ENCODE results near the gene FGF12. TPM values are rescaled to one million over a fixed set of nuclear protein-coding genes. Genes with fewer than 3 reads are reported as not detected.

FGF12 gene
- total and polyA plus RNA-seq, 7 donors = 0.25 to 0.87 (median 0.71) TPM

GRCh38 chr3:192675958-192676649, 51.2 kb downstream of the FGF12 start:
- ATAC-seq = no peak
- Histone ChIP-seq H3K4me1 (no peaks in the 10 kb centered on the region), H3K27ac (no peak overlapping the region), H3K36me3 (ENCODE audit: insufficient read depth in 1 of 2, low read depth in 1 of 2) (no peaks in the 10 kb centered on the region), H3K27me3 (ENCODE audit: insufficient read depth in 3 of 3, low read length in 2 of 3) (no peaks in the 10 kb centered on the region), H3K4me3 (no peak overlapping the region), H3K9me3 (no peaks in the 10 kb centered on the region)
- no peak for TF ChIP-seq CTCF (IDR thresholded peaks at IDR 0.05)
- 70 to 77% (median 74%) methylated on average over 4 of the region's 4 CpGs for WGBS, 3 donors
- no peak for DNase-seq
- intact Hi-C loops (cut with DNase I) = no loop called here

- no peaks in the 10 kb centered on the region for H3K9me3 ChIP-seq
- H3K4me3 ChIP-seq = no peak overlapping the region
- H3K4me1 ChIP-seq = no peaks in the 10 kb centered on the region
- no peaks in the 10 kb centered on the region for H3K27me3 ChIP-seq (ENCODE audit: insufficient read depth in 3 of 3, low read length in 2 of 3)
- intact Hi-C loops (cut with DNase I) = no loop called here
- H3K36me3 ChIP-seq (ENCODE audit: insufficient read depth in 1 of 2, low read depth in 1 of 2) = no peaks in the 10 kb centered on the region
- WGBS, 3 donors = 73 to 78% (median 74%) methylated on average over 6 of the region's 6 CpGs
- H3K27ac ChIP-seq = no peak overlapping the region
- no peak for ATAC-seq
- no peak for TF ChIP-seq CTCF (IDR thresholded peaks at IDR 0.05)
- DNase-seq = no peak
Measured at GRCh38 chr3:192655628-192656027, 71.7 kb downstream of the FGF12 start.

GRCh38 chr3:192655040-192655439, 72.3 kb downstream of the FGF12 start:
- H3K27ac ChIP-seq = no peak overlapping the region
- intact Hi-C loops (cut with DNase I) = no loop called here
- DNase-seq = no peak
- H3K4me3 ChIP-seq = no peak overlapping the region
- H3K4me1 ChIP-seq = no peaks in the 10 kb centered on the region
- 81 to 92% (median 87%) methylated on average over 1 of the region's 1 CpG for WGBS, 3 donors
- no peaks in the 10 kb centered on the region for H3K36me3 ChIP-seq (ENCODE audit: insufficient read depth in 1 of 2, low read depth in 1 of 2)
- no peaks in the 10 kb centered on the region for H3K27me3 ChIP-seq (ENCODE audit: insufficient read depth in 3 of 3, low read length in 2 of 3)
- no peak for TF ChIP-seq CTCF (IDR thresholded peaks at IDR 0.05)
- no peak for ATAC-seq
- no peaks in the 10 kb centered on the region for H3K9me3 ChIP-seq

- intact Hi-C loops (cut with DNase I) = no loop called here
- Histone ChIP-seq H3K27me3 (ENCODE audit: insufficient read depth in 3 of 3, low read length in 2 of 3) (no peaks in the 10 kb centered on the region), H3K27ac (no peak overlapping the region), H3K4me3 (no peak overlapping the region), H3K36me3 (ENCODE audit: insufficient read depth in 1 of 2, low read depth in 1 of 2) (no peaks in the 10 kb centered on the region), H3K9me3 (no peaks in the 10 kb centered on the region), H3K4me1 (no peaks in the 10 kb centered on the region)
- 52 to 92% (median 70%) methylated on average over 1 of the region's 1 CpG for WGBS, 3 donors
- DNase-seq (no peak), ATAC-seq (no peak)
- no peak for TF ChIP-seq CTCF (IDR thresholded peaks at IDR 0.05)
Measured at GRCh38 chr3:192653862-192654261, 73.5 kb downstream of the FGF12 start.

GRCh38 chr3:192652727-192653126, 74.6 kb downstream of the FGF12 start:
- 63 to 71% (median 67%) methylated on average over 3 of the region's 3 CpGs for WGBS, 3 donors
- no peak for TF ChIP-seq CTCF (IDR thresholded peaks at IDR 0.05)
- no peaks in the 10 kb centered on the region for H3K9me3 ChIP-seq
- H3K4me1 ChIP-seq = no peaks in the 10 kb centered on the region
- H3K36me3 ChIP-seq (ENCODE audit: insufficient read depth in 1 of 2, low read depth in 1 of 2) = no peaks in the 10 kb centered on the region
- no peaks in the 10 kb centered on the region for H3K27me3 ChIP-seq (ENCODE audit: insufficient read depth in 3 of 3, low read length in 2 of 3)
- H3K27ac ChIP-seq = no peak overlapping the region
- DNase-seq = no peak
- H3K4me3 ChIP-seq = no peak overlapping the region
- intact Hi-C loops (cut with DNase I) = no loop called here
- no peak for ATAC-seq

Measured in psoas muscle (tissue), 8 donors.